ENCODE data around the gene ATAT1. TPM values are rescaled to one million over a fixed set of nuclear protein-coding genes. Genes with fewer than 3 reads are reported as not detected.

ATAT1 gene
- total RNA-seq, 1 experiment from 2014 or later, result 19.3 TPM

DNA sequence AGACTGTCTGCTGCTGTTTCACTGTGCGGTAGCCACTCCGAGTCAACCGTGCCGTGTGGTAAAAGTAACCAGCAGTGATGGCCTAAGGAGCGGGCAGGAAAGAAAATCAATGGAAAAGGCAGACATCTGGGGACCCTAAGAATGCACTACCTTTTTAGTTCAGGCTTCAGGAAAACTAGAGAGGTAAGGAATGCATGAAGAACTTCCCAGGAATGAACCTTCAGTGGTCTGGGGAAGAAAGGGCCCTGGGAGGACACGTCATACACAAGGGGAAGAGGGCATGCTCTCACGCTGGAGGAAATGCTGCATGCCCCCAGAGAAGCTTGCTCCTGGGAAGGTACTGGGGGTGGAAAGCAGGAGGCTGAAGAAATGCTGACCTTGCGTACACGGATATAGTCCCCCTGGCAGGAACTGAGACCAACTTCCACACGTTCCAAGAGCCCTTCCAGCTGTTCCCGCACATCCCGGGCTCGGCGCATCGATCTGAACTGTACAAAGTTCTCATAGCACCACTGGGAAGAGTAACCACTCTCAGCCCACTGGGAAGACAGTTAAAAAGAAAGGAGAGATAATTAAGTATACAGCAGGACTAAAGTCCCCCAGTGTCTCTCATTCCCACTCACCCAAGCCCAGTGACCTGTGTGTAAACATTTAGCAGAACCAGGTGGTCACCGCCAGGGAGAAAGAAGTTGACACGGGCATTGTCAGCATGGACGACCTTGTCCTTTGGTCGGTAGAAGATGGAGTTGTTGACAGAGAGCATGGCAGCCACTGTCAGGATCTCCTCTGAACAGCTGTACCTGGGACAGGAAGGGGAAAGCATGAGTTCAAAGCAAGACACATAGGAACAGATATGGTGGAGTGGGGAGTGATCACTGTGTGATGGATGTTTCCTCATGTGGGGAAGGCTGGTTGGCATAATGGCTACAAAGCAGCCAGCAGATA lies 28.4 kb downstream of the ATAT1 start:
- ChIA-PET POLR2A (no interaction called here), CTCF (no interaction called here)
- Mint-ChIP-seq H3K36me3 (peaks cover 68% of the 10 kb centered on the region), H3K4me1 (no peaks in the 10 kb centered on the region), H3K27me3 (ENCODE audit: low read depth) (no peaks in the 10 kb centered on the region), H3K9me3 (no peaks in the 10 kb centered on the region), H3K4me3 (no peak overlapping the region), H3K27ac (no peak overlapping the region)
- no peak for DNase-seq (ENCODE audit: low spot score)
- TF ChIP-seq ATF2 (CRISPR knock-in tag; IDR thresholded peaks at IDR 0.05; ENCODE audit: borderline replicate concordance, low read depth), result no peak
- no peak for TF ChIP-seq MAX (CRISPR knock-in tag; IDR thresholded peaks at IDR 0.05)
- no peak for TF ChIP-seq ATF1 (CRISPR knock-in tag; IDR thresholded peaks at IDR 0.05)
- no peak for TF ChIP-seq MLX (CRISPR knock-in tag; IDR thresholded peaks at IDR 0.05)
- TF ChIP-seq HMGA2 (CRISPR knock-in tag; IDR thresholded peaks at IDR 0.05), result no peak
- no peak for TF ChIP-seq ZNF532 (CRISPR knock-in tag; IDR thresholded peaks at IDR 0.05; ENCODE audit: borderline replicate concordance)
- TF ChIP-seq, protein P1, sequence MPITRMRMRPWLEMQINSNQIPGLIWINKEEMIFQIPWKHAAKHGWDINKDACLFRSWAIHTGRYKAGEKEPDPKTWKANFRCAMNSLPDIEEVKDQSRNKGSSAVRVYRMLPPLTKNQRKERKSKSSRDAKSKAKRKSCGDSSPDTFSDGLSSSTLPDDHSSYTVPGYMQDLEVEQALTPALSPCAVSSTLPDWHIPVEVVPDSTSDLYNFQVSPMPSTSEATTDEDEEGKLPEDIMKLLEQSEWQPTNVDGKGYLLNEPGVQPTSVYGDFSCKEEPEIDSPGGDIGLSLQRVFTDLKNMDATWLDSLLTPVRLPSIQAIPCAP (CRISPR knock-in tag; IDR thresholded peaks at IDR 0.05), result no peak
- no peak for TF ChIP-seq NFE2L1 (CRISPR knock-in tag; IDR thresholded peaks at IDR 0.05)
- TF ChIP-seq ATF6 (CRISPR knock-in tag; IDR thresholded peaks at IDR 0.05), result no peak
- TF ChIP-seq ZNF416 (CRISPR knock-in tag; IDR thresholded peaks at IDR 0.05), result no peak
- no peak for ATAC-seq

GRCh38 chr6:30655743-30656094 lies 29.0 kb downstream of the ATAT1 start:
- no peak for ATAC-seq
- no peaks in the 10 kb centered on the region for H3K9me3 Mint-ChIP-seq
- CTCF ChIA-PET, result no interaction called here
- H3K36me3 Mint-ChIP-seq, result peaks cover 70% of the 10 kb centered on the region
- H3K27me3 Mint-ChIP-seq (ENCODE audit: low read depth), result no peaks in the 10 kb centered on the region
- DNase-seq (ENCODE audit: low spot score), result no peak
- TF ChIP-seq GTF2I (CRISPR knock-in tag; conservative IDR thresholded peaks at IDR 0.05), result no peak
- no peaks in the 10 kb centered on the region for H3K4me1 Mint-ChIP-seq
- H3K4me3 Mint-ChIP-seq, result no peak overlapping the region
- POLR2A ChIA-PET, result no interaction called here
- no peak overlapping the region for H3K27ac Mint-ChIP-seq

Measured in WTC11 (cell line).